Measurements from ENCODE around the gene DYNC2H1.

DNA sequence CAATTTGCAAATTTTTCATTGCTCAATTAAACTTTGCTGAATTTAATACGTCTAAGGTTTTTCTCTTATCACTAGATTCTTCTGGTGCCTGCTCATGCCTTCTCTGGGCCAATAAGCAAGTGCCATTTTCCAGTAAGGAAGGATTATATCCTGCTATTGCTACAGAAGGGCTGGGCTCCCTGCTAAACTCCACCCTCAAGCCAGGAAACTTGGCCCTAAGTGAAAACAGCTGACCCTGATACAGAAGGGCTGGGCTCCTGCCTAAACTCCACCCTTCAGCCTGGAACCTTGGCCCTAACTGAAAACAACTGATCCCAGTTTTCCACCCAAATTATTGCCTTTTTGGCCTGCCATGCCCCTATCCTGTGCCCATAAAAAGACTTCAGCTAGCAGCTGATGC, 385.3 kb downstream of the DYNC2H1 start:
- TF ChIP-seq, protein P1, sequence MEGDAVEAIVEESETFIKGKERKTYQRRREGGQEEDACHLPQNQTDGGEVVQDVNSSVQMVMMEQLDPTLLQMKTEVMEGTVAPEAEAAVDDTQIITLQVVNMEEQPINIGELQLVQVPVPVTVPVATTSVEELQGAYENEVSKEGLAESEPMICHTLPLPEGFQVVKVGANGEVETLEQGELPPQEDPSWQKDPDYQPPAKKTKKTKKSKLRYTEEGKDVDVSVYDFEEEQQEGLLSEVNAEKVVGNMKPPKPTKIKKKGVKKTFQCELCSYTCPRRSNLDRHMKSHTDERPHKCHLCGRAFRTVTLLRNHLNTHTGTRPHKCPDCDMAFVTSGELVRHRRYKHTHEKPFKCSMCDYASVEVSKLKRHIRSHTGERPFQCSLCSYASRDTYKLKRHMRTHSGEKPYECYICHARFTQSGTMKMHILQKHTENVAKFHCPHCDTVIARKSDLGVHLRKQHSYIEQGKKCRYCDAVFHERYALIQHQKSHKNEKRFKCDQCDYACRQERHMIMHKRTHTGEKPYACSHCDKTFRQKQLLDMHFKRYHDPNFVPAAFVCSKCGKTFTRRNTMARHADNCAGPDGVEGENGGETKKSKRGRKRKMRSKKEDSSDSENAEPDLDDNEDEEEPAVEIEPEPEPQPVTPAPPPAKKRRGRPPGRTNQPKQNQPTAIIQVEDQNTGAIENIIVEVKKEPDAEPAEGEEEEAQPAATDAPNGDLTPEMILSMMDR (optimal IDR thresholded peaks at IDR 0.05 in 1 of 3, IDR thresholded peaks at IDR 0.05 in 1 of 3, conservative IDR thresholded peaks at IDR 0.05 in 1 of 3; ENCODE audit: extremely low read depth in 1 of 3, insufficient read depth in 2 of 3, low read length in 3 of 3) = no peak
- no peak for TF ChIP-seq EZH2 (IDR thresholded peaks at IDR 0.05; ENCODE audit: low read length)
